NCI-H2227 (cell line): Measurements from ENCODE around the gene SLC6A3.

Experiments
- DNase-seq: peaks from one replicate; lab custom pipeline; 2025; ENCODE audit not compliant: unreplicated experiment; lab: John Stamatoyannopoulos, UW

SLC6A3 gene

GRCh38 chr5:1442222-1443145 lies 2.8 kb downstream of the SLC6A3 start:
- no peak for DNase-seq

GRCh38 chr5:1441166-1441865 lies 3.9 kb downstream of the SLC6A3 start:
- DNase-seq = no peak

DNA sequence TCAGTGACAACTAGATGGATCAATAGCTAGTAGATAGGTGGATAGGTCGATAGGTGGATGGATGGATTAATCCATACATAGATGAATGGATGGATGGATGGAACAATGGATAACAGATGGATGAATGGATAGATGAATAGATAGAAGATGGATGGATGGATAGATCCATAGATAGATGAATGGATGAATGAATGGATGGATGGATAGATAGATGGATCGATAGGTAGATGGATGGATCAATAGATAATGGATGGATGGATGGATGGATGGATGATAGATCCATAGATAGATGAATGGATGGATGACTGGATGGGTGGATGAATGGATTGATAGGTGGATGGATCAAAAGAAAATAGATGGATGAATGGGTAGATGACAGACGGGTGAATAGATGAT lies 5.1 kb downstream of the SLC6A3 start:
- DNase-seq = no peak

GRCh38 chr5:1439388-1440097 lies 5.7 kb downstream of the SLC6A3 start:
- no peak for DNase-seq

GRCh38 chr5:1438871-1439270 lies 6.4 kb downstream of the SLC6A3 start:
- DNase-seq = no peak

DNA sequence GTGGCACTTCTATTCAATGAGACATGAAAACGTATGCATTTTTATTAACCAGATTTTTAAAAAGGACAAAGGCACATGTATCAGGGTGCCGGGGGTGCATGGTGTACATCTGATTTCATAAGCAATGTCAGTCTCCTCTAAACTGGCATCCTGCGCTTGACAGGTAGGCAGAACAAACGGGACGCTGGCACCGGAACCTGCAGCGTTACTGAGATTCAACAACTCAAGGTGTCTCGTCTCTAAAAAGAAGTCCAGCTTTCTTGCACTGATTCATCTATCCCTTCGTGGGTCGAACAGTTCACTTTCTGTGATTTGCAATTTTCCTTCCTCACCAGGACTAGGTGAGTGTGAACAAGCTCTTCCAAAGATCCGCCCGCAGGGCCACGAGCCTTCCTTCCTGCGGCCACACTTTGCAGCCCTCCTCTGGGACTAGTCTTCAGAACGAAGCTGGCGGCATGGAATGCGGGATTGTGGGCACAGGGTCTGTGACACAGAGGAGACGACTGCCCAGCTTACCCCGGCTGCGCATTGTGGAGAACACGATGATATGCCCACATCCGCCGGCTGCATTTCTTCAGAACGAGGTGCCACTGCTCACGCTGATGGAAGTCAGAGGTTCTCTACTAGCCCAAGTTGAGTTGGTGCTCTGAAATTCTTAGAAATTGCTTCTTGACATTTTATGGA lies 7.2 kb downstream of the SLC6A3 start:
- DNase-seq = no peak

- DNase-seq = no peak
Observed at GRCh38 chr5:1437226-1437829, 7.9 kb downstream of the SLC6A3 start.

GRCh38 chr5:1436681-1437080 lies 8.6 kb downstream of the SLC6A3 start:
- DNase-seq = no peak

DNA sequence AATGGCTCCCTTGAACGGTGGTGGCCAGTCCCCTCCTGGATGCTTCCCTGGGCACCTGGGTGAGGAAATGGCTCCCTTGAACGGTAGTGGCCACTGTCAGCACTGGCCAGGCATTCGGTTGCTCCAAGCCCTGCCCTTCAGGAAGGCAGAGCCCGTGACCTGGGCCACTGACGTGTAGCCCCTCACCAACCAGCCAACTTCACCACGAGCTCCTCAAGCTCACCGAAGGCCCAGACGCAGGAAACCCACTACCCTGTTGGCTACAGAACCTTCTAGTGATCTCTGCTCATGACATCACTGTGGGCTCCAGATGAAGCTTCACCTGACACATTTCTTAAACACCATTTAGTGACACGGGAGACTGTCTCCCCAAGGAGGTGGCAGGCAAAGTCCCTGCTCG lies 9.2 kb downstream of the SLC6A3 start:
- no peak for DNase-seq

DNA sequence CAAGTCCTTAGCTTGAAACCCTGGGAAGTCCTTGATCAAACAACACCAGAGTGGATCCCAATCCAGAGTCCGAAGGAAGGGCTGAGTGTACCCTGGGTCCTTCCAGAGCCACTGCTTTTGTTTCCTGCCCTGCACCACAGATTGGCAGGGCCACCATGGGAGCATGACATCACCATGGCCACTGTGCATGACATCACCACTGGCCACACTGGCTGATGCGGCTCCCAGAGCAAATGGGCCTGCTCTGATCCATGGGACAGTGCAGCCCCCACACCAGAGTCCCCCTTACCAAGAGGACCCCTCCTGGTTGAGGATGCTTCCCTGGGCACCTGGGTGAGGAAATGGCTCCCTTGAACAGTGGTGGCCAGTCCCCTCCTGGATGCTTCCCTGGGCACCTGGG lies 9.9 kb downstream of the SLC6A3 start:
- DNase-seq = no peak

- DNase-seq = no peak
Observed at GRCh38 chr5:1432296-1432695, 12.9 kb downstream of the SLC6A3 start.

- DNase-seq = no peak
Observed at GRCh38 chr5:1431896-1432295, 13.3 kb downstream of the SLC6A3 start.

GRCh38 chr5:1431021-1431811 lies 14.0 kb downstream of the SLC6A3 start:
- DNase-seq = no peak

DNA sequence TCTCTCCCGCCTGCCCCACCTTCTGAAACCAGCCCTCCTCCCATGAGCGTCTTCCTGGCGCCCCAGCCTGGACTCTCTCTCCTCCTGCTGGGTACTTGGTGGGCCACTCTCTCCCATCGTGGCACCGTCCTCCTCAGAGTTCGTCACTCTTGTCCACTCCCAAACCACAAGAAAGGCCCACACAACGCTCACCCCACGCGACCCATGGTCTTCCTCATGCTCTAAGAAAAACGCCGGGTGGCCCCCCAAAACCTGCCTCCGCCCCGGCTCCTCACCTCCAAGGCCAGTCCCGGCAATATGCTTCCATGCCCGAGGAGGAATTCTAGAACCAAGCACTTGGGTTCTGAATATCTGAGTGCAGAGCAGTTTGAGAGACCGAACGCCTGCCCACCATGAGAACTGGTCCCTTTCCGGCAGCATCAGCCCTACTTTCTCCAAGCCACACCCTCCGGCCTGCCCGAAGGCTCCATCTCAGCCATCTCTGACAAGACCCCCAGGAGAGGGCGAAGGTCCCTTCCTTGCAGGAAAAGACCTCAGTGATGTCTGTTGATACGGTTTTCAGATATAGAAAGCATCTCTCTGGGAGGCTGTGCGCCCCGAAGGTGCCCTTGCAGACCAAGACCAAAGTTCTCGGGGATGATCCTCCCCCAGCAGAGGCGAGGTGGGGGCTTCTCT lies 15.0 kb downstream of the SLC6A3 start:
- DNase-seq = no peak

GRCh38 chr5:1429496-1429895 lies 15.7 kb downstream of the SLC6A3 start:
- DNase-seq = no peak

DNA sequence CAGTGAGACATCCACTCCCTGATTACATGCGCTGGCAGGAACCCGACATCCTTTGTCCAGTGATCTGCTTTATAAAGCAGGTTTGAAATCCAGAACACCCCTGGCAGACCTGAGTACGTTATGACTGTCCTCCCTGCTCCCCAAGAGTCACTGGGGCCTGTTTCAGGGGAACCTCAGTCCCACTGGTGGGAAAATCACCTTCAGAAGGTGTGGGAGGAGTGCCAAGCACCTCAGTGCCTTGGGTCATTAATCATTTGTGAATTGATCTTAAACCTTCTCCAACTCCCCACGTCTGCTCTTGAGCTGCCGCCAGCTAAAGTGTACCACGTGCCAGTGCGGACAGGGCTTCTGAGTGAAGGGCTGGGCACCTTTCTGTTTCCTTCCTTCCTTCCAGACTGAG lies 16.2 kb downstream of the SLC6A3 start:
- DNase-seq = no peak

DNA sequence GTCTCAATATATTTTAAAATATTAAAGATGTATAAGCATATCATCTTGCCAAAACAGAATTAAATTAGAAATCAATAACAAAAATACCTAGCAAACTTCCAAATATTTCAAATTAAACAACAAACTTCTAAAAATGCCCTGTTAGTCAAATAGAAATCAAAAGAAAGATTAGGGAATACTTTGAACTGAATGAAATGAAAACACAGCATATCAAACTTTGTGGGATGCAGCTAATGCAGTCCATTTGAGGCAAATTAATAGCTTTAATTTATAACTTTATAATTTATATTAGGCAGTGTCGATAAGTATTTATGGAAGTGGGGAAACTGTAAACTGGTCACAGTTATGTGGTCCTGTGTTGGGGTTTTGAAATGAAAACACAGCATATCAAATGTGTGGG lies 17.1 kb downstream of the SLC6A3 start:
- no peak for DNase-seq

- DNase-seq = no peak
Observed at GRCh38 chr5:1424716-1425115, 20.5 kb downstream of the SLC6A3 start.

GRCh38 chr5:1423901-1424603 lies 21.2 kb downstream of the SLC6A3 start:
- DNase-seq = no peak
